NCI-H2171 (cell line): Measurements from ENCODE around the gene KDM4C.
"Not testable (repeated sequence)": the region's sequence is repeated elsewhere in the genome, so short reads cannot be mapped to it uniquely, and the experiment has no call there.

Source experiments
- DNase-seq: peaks from one replicate; lab custom pipeline; 2025; lab: John Stamatoyannopoulos, UW

Gene KDM4C

DNA sequence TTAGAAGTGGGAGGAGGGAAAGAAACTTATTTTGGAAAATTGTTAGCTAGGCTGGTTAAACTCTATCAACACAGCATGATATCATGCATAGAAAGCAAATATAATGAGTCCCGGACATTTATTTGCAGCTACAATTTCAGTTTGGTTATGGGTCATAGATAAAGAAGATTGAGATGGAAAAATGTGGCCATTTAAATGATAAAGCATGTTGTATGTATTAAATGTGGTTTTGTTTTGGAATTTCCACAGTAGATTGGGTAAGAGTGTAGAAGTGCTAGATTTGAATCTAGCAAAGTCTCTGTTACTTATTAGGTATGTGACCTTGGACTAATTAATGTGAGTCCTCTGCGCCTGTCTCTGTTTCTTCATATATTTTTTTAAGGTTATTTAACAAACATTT, 217.4 kb downstream of the KDM4C start:
- no peak for DNase-seq

DNA sequence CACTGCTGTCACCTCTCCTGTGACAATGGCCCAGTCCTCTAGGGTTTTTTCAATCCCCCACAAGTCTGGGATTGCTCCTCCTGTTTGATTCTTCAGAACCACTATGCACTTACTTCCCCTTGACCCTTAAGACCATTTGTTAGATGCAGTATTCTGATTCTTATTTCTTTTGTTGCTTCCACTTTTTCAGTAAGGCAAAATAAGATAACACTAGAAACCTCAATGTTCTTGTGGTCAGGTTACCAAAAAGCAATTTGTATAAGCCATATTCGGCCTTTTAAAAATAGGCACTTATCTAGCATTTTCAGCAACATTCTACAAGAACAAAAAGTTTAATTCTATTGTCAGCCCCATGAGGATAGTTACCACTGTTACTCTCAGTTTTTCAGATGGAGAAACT, 220.0 kb downstream of the KDM4C start:
- no peak for DNase-seq

DNA sequence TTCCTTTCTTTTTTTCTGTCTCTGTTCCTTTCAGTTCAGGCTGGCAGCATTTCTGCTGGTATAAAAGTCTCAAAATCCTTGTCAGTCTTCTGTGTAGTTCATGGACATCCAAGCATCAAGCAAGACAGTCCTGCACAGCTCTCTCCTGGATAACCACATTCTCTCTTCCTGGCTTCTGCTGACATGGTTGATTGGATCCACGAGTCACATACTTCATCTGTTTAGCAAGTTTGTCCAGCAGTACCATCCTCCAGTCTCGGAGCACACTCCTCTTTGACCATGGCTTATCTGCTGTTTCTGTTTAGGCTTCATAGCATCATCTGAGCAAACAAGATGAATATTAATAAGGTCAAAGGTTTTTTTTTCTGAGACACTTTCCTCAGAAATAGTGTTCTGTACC, 220.8 kb downstream of the KDM4C start:
- DNase-seq, result no peak

DNA sequence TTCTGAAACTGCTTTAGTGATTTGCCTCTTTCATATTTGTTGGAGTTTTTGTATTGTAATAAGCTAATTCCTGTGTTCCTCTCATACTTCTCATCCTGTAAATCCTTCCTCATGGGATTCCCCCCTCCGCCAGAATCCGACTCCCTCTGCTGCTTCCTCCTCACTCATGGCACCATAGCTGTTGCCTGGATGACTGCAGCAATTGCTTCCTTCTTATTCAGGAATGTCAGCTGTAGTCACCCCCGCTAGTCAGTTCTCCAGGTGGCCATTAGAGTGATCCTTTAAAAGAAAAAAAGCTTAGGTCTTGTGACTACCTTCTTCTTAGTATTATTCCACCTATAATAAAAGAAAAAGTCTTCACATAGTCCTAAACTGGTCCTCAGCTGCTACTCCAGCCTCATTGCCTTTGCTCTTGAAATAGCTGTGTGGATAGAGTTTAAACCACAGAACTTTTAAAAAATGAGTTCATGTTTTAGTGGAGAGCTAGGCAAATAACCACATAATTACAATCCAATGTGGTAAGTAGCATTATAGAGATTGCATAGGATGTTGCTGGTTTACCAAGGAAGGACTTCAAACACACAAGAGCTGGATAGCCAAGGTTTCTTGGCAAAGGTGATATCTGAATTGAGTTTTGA, 227.3 kb downstream of the KDM4C start:
- no peak for DNase-seq

DNA sequence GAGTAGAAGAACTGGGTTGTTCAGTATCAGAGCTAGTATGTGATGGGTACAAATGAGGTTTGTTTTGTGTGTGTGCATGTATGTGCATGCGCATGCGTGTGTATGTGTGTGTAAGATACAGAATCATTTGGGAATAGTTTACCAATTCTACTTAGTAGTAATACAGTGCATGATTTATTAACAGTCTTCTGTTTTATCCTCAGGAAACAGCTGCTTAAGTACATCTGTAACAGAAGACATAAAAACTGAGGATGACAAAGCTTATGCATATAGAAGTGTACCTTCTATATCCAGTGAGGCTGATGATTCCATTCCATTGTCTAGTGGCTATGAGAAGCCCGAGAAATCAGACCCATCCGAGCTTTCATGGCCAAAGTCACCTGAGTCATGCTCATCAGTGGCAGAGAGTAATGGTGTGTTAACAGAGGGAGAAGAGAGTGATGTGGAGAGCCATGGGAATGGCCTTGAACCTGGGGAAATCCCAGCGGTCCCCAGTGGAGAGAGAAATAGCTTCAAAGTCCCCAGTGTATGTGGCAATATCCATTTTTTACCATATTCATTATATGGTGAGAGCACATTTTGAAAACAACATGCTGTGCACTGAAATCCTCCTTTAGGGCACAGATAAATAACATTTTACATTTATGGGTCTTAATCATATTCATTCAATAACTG, 228.5 kb downstream of the KDM4C start:
- no peak for DNase-seq

DNA sequence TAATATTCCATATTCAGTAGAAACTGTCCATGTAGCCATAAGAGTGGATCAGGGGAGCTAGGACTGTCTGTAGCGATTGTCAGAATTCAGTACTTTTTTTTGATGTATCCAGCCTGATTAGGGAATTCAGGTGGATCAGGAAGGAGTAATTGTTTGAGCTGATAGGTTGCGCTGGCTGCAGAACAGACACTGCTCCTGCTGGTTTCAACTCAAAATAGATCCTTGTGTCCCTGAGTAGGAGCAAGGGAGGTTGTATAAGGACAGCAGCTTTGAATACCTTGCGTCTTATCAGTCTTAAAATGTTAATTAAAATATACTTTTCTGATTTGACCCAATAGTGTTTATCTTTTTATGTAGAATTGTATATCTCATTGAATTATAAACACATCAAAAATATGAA, 229.6 kb downstream of the KDM4C start:
- no peak for DNase-seq

DNA sequence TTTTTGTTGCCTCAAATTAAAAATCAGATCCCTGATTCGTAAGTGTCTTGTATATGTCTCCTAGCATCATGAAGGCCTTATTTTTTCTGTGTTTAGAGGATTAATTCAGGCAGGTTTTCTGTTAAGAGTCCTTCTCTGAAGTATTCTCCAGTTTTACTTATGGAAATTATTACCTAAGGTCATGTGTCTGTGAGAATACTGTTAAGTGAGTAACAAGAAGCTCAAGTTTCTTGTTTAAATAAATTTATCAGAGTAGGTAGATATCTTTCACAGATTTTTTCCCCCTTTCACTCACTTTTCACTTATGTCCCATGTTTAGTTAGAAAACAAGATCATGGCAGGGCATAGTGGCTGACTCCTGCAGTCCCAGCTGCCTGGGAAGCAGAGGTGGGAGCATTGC, 233.6 kb downstream of the KDM4C start:
- DNase-seq, result no peak

DNA sequence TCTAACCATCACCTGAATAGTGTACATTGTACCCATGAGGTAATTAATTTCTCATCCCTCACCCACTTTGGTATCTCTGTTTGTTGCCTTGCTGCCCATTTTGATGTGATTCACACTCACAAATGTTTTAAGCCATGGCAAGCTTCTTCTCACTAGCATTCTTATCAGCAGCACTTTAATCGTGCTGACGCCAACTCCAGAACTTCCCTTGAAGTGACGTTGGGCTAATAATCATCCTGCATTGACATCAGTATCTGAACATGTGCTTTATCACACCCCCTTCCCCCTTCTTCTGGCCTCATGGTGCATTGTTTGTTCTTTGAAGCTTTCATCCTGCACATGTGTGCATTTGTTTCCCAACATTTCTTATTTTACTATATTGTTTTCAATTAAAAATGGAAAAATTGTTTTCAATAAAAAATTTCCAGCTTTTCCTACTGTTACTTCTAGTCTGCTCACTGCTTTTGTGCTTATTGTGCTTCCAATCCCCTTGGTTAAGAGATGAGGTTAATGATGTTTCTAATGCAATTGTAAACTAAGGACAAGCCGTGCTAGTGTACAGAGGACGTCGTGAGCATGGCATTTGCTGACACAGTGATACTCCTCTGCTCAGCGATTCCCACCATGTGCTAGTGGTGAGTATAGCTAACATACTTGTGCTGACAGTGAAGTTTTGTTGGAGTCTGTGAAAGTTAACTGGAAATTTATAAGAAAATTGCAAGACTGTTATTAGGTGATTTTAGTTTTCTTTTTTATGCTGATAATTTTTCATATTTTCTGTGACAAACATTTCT, 238.5 kb downstream of the KDM4C start:
- no peak for DNase-seq

DNA sequence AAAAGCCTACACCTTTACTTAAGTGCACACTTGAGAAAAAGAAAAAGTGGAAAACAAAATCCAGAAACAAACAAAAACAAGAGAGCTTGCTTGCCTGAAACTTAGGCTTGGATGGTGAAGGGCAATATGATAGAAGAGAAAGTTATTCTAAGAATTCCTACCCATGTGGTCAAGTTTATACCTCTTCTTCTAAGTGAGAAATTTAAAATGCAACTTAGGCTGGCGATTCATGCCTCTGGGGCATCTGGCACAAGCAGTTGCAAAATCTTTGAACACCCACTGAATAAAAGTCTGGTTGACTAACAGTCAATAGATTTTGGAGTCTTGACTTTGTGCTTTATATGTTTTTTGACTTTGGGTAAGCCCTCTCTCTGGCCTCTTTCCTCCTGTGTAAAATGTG, 239.6 kb downstream of the KDM4C start:
- no peak for DNase-seq

DNA sequence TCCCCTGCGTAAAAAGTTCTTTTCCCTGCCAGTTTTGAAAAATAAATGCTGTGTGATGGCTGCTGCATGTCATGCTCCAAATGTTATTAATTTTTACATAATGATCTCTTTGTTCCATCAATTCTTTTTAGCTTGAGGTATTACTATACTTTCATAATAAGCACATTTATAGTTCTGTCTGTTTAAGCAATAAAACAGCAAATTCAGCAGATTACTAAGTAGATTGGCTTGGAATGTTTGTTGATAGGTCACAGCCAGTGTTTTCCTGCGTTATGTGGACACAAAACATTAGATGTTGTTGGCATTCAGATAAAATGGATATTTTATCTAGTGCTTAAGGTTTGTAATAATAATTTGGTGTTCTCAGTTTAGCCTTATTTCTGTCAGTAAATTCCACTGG, 242.0 kb downstream of the KDM4C start:
- no peak for DNase-seq

DNA sequence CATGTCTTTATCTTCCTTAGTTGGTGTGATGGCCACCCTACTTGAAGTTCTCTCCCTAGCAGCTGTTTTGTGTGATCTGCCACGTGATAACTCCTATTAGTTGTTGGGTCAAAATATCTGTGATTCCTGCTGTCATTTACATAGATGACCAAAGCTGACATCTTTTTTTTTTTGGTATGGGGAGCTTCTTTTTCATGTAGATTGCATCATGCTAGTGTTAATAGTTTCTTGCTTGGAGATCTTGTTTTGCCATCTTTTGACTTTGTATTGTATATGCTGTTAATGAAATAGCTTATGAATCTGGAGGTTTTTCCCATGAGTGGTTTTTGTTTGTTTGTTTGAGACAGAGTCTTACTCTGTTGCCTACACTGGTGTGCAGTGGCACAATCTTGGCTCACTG, 243.8 kb downstream of the KDM4C start:
- no peak for DNase-seq

DNA sequence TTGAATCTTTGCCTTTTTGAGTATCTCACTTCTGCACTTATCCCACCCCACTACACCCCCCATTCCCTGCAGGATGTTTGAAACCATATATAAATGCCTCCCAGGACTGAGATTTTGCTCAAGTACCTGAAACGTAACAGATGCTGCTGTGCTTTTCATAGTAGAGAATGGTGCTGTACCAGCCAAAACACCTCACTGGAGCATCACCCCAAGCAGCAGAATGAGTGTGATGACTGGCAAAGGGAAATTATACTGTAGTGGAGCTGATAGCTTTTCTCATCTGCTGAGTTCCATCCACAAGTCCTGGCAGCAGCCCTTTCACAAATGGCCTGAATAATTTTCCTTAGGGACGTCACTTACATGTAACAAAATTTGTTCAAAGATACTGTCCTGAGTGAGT, 246.1 kb downstream of the KDM4C start:
- no peak for DNase-seq

DNA sequence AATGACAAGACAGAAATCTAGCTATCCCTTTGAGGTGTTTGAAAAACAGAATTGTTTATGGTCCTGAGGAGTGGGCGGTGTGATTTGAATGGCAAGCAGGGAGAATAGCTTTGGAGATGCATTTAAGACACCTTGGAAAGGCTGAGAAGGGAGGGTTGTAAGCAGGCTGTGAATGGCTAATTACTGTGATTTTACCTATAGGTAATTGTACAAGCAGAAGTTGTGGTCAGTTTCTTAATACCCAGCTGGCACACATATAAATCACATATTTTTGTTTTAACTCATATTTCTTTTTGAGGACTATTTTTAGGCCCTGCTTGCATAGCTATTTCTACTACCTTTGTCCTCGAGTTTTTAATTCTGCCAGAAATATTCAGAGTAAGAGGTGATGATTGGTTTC, 248.6 kb downstream of the KDM4C start:
- DNase-seq, result no peak

DNA sequence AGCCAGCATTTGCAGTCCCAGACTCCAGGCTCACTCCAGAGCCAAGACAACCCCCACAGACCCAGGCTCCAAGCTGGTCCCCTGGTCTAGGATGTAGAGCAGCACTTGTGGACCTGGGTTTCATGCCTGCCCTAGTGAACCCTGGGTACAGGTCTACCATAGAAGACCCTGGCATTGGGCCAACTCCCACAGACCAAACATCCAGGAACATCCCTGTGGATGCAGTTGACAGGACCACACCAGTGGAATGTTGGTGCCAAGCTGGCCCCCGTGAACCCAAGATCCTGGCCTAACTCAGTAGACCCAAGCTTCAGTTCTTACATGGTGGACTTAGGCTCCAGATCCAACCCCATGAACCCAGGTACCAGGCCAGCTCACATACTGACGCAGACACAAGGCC, 250.6 kb downstream of the KDM4C start:
- DNase-seq, result no peak

DNA sequence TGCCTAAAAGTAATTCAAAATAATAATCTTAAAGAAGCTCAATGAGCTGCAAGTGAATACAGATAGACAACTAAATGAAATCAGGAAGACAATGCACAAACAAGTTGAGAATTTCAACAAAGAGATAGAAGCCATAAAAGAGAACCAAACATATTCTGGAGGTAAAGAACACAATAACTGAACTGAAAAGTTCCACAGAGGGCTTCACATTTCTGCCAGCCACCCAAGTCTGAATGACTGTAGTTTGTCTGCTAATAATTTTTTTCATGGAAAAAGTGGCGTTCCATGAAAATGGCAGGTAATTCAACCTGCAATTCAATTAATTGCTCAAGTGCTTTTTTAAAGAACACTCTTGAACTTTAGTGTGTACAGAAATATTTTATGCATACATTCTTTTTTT, 251.3 kb downstream of the KDM4C start:
- DNase-seq, result no peak

DNA sequence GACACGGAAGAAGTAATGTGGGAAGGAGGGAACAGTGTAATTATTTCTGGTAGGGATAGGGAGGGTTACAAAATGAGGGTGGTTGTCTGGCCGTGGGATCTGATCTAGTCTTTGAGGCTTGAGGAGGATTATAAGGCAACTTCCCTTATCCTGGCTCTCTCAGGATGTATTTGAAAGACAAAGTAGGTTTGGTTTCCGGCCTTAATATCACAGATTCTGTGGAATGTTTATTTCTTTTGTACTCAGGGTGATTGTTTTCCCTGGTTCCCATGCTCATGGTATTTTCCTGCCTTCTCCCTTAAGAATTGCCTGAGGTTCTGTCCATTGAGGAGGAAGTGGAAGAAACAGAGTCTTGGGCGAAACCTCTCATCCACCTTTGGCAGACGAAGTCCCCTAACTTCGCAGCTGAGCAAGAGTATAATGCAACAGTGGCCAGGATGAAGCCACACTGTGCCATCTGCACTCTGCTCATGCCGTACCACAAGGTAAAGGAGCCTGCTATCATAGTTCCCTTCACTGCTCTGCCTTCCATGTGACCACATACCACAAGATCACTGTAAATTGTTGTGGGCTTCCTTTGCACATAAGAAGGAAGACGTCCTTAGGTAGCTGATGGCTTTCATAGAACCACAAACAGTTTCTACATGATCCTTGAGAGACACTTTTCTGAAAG, 253.8 kb downstream of the KDM4C start:
- no peak for DNase-seq

DNA sequence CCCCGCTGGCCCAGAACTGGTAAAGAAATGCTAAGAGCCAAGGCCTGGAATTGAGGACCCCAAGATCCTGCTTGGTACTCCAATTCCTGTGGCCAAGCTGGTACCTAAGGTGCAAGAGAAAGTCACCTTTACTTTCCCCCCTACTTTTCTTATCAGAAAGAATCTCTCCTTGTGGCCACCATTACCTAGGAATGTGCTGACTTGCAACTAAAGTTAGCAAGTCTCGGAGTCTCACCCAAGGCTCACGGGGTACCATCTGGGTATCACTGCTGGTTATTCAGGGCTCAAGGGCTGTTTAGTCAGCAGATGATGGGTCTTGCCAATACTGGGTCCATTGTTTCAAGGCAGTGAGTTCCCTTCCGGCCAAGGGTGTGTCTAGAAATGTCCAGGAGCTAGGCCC, 270.2 kb downstream of the KDM4C start:
- DNase-seq, result no peak

DNA sequence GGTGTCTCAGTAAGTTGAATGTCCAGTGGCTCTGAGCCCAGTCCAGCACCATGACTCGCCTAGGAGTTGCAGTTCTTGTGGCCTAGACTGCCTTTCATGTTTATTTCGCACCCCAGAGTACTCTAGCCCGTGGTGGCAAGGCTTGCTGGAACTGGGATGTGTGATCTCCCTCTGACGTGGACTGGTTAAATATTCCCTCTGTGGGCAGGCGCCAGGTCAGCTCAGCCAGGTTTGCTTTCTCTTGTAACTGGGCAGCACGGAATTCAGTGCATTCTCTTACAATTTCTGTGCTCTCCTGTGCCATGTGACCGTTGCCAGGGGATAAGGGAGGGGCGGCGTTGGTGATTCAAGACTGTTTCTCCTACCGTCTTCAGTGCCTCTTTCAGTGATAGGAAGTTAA, 270.8 kb downstream of the KDM4C start:
- no peak for DNase-seq

DNA sequence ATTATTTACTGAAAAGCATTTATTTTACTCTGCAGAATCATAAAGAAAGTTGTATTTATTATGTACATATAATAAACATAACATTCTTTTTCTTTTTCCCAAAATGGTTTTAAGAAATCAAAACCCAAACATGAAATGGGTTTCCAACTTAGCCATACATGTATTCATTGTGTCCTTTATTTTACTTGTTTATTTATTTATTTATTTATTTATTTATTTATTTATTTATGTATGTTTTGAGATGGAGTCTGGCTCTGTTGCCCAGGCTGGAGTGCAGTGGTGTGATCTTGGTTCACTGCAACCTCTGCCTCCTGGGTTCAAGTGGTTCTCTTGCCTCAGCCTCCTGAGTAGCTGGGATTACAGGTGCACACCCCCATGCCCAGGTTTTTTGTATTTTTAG, 273.2 kb downstream of the KDM4C start:
- not testable (repeated sequence) for DNase-seq

DNA sequence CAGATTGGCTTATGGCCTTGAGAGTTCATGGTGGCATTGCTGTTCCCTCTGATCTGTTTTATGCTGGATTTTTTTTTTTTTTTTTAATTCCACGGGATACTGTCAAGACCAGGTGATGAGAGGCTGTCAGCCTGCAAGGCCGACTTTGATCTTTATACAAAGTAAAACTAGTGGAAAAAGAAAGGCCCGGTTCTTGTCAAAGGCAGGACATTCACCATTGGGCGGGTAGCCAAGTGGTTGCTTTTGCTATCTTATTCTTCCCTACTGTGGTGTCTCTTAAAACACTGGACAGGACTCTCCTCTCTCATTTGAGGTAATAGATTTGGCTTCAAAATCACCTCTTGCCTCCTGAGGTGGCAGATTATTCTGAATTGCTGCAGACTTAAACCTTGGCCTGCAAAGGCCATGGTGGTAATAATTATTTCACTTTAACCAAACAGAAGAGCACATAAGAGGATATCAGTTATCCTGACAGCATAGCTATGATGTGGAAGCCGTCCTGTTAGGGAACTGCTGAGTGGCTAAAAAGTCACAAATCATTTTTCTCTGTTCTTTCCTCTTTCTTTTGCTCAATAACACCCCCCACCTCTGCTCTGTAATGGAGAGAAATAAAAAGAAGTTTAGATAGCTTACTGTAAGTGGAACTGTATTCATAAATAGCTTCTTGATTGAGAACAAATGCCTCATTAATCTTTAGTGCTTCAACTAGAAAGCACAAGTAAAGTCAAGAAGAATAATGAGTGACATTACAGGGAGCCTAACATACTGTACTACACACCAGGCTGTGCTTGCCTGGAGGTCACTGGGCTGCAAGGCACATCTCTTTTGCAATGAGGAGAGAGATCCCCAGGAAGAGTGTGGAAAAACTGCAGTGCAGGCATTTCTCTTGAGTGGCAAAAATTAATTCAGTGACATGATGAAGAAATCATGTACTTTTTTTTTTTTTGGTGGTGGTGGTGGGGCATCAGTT, 275.6 kb downstream of the KDM4C start:
- no peak for DNase-seq

DNA sequence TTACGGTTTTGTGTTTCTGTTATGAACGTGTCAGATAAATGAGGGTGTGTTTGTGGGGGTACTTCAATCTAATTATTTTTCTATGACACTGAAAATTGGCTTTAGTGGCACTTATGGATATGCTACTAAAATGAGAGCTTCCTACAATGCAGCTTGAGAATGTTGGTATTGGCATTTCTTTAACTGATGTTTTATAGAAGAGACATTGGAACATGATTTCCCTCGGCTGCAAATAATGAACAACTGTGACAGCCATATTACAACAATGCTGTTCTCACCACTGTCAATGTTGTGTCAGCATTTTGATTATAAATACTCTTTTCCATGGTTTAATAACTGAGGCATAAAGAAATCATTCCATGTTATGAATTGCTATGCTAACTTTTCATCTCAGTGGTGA, 279.4 kb downstream of the KDM4C start:
- DNase-seq, result no peak

DNA sequence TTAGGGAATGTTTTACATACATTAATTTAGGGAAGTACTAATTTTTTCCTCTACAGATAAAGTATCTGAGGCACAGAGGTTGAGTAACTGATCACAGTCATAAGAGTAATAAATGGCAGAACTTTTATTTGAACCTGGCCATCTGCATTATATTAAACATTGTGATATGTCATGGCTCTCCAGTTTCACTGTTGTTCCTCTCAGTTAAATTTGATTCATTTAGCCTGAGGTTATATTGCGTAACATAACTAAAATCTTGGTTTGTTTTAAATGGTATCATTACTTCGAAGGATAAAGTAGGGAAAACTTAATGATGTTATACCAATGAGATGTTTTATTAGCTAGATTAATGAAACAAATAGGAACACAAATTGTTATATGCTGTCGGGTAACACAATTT, 284.4 kb downstream of the KDM4C start:
- no peak for DNase-seq
